ENCODE results near the gene HADHB.

DNA sequence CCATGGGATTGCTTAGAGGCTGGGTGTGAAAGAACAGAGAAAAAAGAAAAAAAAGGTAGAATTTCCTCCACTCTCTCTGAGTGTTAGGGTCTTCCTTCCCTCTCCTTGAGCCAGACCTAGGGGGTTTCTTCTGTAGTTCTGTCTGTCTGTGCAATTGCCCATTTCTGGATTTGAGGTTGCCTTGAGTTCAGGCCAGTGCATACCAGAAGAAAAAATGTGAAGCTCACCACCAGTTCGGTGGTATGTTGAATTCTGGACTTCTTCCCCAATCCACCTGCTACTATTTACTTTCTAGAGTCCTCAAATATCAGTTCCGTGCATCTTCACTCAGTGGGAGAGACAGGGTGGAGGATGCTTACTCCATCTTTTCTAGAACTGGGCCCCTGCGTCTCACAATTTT, 85.9 kb downstream of the HADHB start:
- TF ChIP-seq POLR2A (IDR thresholded peaks at IDR 0.05; ENCODE audit: low read length) (no peak), GATA1 (IDR thresholded peaks at IDR 0.05; ENCODE audit: low read depth, low read length) (no peak)
